C4-2B (cell line): ENCODE results near the gene RAB5B.
"Not testable (repeated sequence)": the region's sequence is repeated elsewhere in the genome, so short reads cannot be mapped to it uniquely, and the experiment has no call there.

Source experiments
- CTCF ChIP-seq: fragments of 450-650 bp; conservative IDR thresholded peaks from 2 replicates; pipeline ENCODE4 v1.5.1; 2017; ENCODE audit warnings: mild to moderate bottlenecking
- ZFX ChIP-seq: fragments of 450-650 bp; IDR thresholded peaks from 2 replicates; pipeline ENCODE4 v1.6.1; 2017

- TF ChIP-seq CTCF, ZFX: not testable (repeated sequence)
Measured at GRCh38 chr12:56003376-56003775, 29.5 kb downstream of the RAB5B start.
